IMR-90 (cell line): ENCODE results near the gene RYR2. TPM values are rescaled to one million over a fixed set of nuclear protein-coding genes. Genes with fewer than 3 reads are reported as not detected.

Source experiments
- ATAC-seq: fragments of 200-7000 bp; cut with Tn5 transposase; 2 replicates; pipeline ENCODE4 v1.9.1; 2020; ENCODE audit warnings: low read depth, mild to moderate bottlenecking, moderate library complexity
- BruUV-seq: library from RNA; stranded (reverse); fragments of 400-500 nt; replicated peaks from 2 replicates; lab custom pipeline; 2021; lab: Mats Ljungman, UMichigan
- CTCF ChIA-PET: fragments of 300-600 bp; formaldehyde crosslinking; extraction: SDS; loops from one replicate; lab custom pipeline; 2021; ENCODE audit warnings: antibody characterized with exemption; lab: Yijun Ruan, JAX
- POLR2A ChIA-PET: fragments of 300-600 bp; sonication (Branson Sonifier 250); formaldehyde crosslinking; loops from one replicate; lab custom pipeline; 2022; ENCODE audit warnings: antibody characterized with exemption; ENCODE audit not compliant: unreplicated experiment; lab: Charles Lee
- DNase-seq: peaks from one replicate; pipeline ENCODE4 v3.0.0; 2013
- H2AFZ ChIP-seq: replicated peaks from 2 replicates; pipeline ENCODE3; 2013; ENCODE audit warnings: low read length, mild to moderate bottlenecking; ENCODE audit not compliant: poor library complexity
- H2AK5ac ChIP-seq: 2 replicates; pipeline ENCODE4 v1.6.1; 2013; ENCODE audit warnings: low read depth, low read length, inconsistent platforms
- H2AK9ac ChIP-seq: replicated peaks from 2 replicates; pipeline ENCODE3; 2013; ENCODE audit warnings: mild to moderate bottlenecking, low read depth, low read length, moderate library complexity; ENCODE audit not compliant: poor library complexity
- H2BK120ac ChIP-seq: 2 replicates; pipeline ENCODE4 v1.6.1; 2013; ENCODE audit warnings: low read depth, low read length, inconsistent platforms
- H2BK15ac ChIP-seq: 3 replicates; pipeline ENCODE4 v1.6.1; 2013; ENCODE audit warnings: low read depth, low read length, inconsistent platforms
- H2BK20ac ChIP-seq: 2 replicates; pipeline ENCODE4 v1.6.1; 2013; ENCODE audit warnings: low read depth, mild to moderate bottlenecking, inconsistent platforms, low read length, moderate library complexity
- H2BK5ac ChIP-seq: 2 replicates; pipeline ENCODE4 v1.6.1; 2013; ENCODE audit warnings: mild to moderate bottlenecking, low read depth, low read length, inconsistent platforms; ENCODE audit not compliant: poor library complexity, severe bottlenecking
- H3K14ac ChIP-seq: replicated peaks from 2 replicates; pipeline ENCODE4 v1.6.1; 2013; ENCODE audit warnings: low read depth, low read length, inconsistent platforms
- H3K18ac ChIP-seq: 2 replicates; pipeline ENCODE4 v1.6.1; 2013; ENCODE audit warnings: low read depth, low read length, control low read depth
- H3K23ac ChIP-seq: 2 replicates; pipeline ENCODE4 v1.6.1; 2013; ENCODE audit warnings: low read depth, low read length, inconsistent platforms
- H3K27ac ChIP-seq: 2 replicates; pipeline ENCODE4 v1.5.1; 2013; ENCODE audit warnings: mild to moderate bottlenecking, control low read depth, low read length; ENCODE audit not compliant: insufficient read depth
- H3K27me3 ChIP-seq: 2 replicates; pipeline ENCODE4 v1.6.1; 2013; ENCODE audit warnings: low read length; ENCODE audit not compliant: control insufficient read depth, insufficient read depth
- H3K36me3 ChIP-seq: 2 replicates; pipeline ENCODE4 v1.6.1; 2013; ENCODE audit warnings: low read length, mixed read lengths; ENCODE audit not compliant: control insufficient read depth, insufficient read depth
- H3K4ac ChIP-seq: 2 replicates; pipeline ENCODE4 v1.6.1; 2013; ENCODE audit warnings: low read depth, low read length, inconsistent platforms
- H3K4me1 ChIP-seq: 2 replicates; pipeline ENCODE4 v1.6.1; 2013; ENCODE audit warnings: low read length, mixed read lengths; ENCODE audit not compliant: control insufficient read depth, insufficient read depth
- H3K4me2 ChIP-seq: 2 replicates; pipeline ENCODE4 v1.6.1; 2013; ENCODE audit warnings: low read depth, mild to moderate bottlenecking, control low read depth, low read length, moderate library complexity
- H3K4me3 ChIP-seq: 2 replicates; pipeline ENCODE4 v1.5.1; 2013; ENCODE audit warnings: low read depth, mild to moderate bottlenecking, control low read depth, low read length, moderate library complexity; ENCODE audit not compliant: insufficient read depth
- H3K56ac ChIP-seq: 2 replicates; pipeline ENCODE4 v1.6.1; 2013; ENCODE audit warnings: low read length, inconsistent platforms; ENCODE audit not compliant: insufficient read depth; ENCODE audit errors: extremely low read depth
- H3K79me1 ChIP-seq, 2 experiments: 2 replicates each; pipeline ENCODE4 v1.6.1; 2013; ENCODE audit warnings: low read length in 2 of 2, inconsistent platforms in 1 of 2, low read depth in 1 of 2
- H3K9ac ChIP-seq: 2 replicates; pipeline ENCODE4 v1.6.1; 2013; ENCODE audit warnings: low read depth, low read length, control low read depth
- H3K9me1 ChIP-seq: 2 replicates; pipeline ENCODE4 v1.6.1; 2013; ENCODE audit warnings: low read length, inconsistent platforms; ENCODE audit not compliant: insufficient read depth
- H3K9me3 ChIP-seq: 2 replicates; pipeline ENCODE4 v1.6.1; 2013; ENCODE audit warnings: low read length; ENCODE audit not compliant: control insufficient read depth, insufficient read depth
- H4K20me1 ChIP-seq: 2 replicates; pipeline ENCODE4 v1.6.1; 2013; ENCODE audit warnings: low read length, inconsistent platforms; ENCODE audit not compliant: insufficient read depth
- H4K5ac ChIP-seq: 2 replicates; pipeline ENCODE4 v1.6.1; 2013; ENCODE audit warnings: mild to moderate bottlenecking, low read depth, low read length, control low read depth
- H4K8ac ChIP-seq, 2 experiments: 2 replicates each; pipeline ENCODE4 v1.6.1; 2013; ENCODE audit warnings: low read depth in 2 of 2, low read length in 2 of 2, control low read depth in 1 of 2, inconsistent platforms in 1 of 2
- H4K91ac ChIP-seq: 2 replicates; pipeline ENCODE4 v1.6.1; 2013; ENCODE audit warnings: low read depth, low read length, inconsistent platforms; ENCODE audit not compliant: insufficient read depth
- BHLHE40 ChIP-seq: fragments of 150-350 bp; IDR thresholded peaks from 2 replicates; pipeline ENCODE4 v1.6.1; 2016; ENCODE audit warnings: mild to moderate bottlenecking, low read depth, low read length
- CEBPB ChIP-seq: IDR thresholded peaks from 2 replicates; pipeline ENCODE4 v1.6.1; 2012; ENCODE audit warnings: low read depth, low read length, improper control_type of control experiment
- CHD1 ChIP-seq: IDR thresholded peaks from 2 replicates; pipeline ENCODE4 v1.6.1; 2012; ENCODE audit warnings: low read depth, low read length, improper control_type of control experiment
- CTCF ChIP-seq: conservative IDR thresholded peaks from 2 replicates; pipeline ENCODE4 v1.5.1; 2012; ENCODE audit warnings: mild to moderate bottlenecking, low read depth, low read length, improper control_type of control experiment
- ELK1 ChIP-seq: fragments of 150-350 bp; IDR thresholded peaks from 2 replicates; pipeline ENCODE4 v1.6.1; 2016; ENCODE audit warnings: low read depth, mild to moderate bottlenecking, low read length, moderate library complexity, borderline replicate concordance
- FOS ChIP-seq: fragments of 150-350 bp; IDR thresholded peaks from 2 replicates; pipeline ENCODE4 v1.6.1; 2016; ENCODE audit warnings: low read depth, low read length
- MAFK ChIP-seq: IDR thresholded peaks from 2 replicates; pipeline ENCODE4 v1.6.1; 2012; ENCODE audit warnings: low read depth, low read length, improper control_type of control experiment
- MAZ ChIP-seq: IDR thresholded peaks from 2 replicates; pipeline ENCODE4 v1.6.1; 2012; ENCODE audit warnings: low read depth, mild to moderate bottlenecking, low read length, improper control_type of control experiment, moderate library complexity, borderline replicate concordance
- MXI1 ChIP-seq: IDR thresholded peaks from 2 replicates; pipeline ENCODE4 v1.6.1; 2012; ENCODE audit warnings: low read depth, mild to moderate bottlenecking, low read length, moderate library complexity, borderline replicate concordance
- POLR2A ChIP-seq: IDR thresholded peaks from 2 replicates; pipeline ENCODE4 v1.6.1; 2012; ENCODE audit warnings: mild to moderate bottlenecking, low read depth, low read length
- RFX5 ChIP-seq: IDR thresholded peaks from 2 replicates; pipeline ENCODE4 v1.8.0; 2012; ENCODE audit warnings: low read depth, mild to moderate bottlenecking, low read length, moderate library complexity
- SMC3 ChIP-seq: fragments of 150-350 bp; IDR thresholded peaks from 2 replicates; pipeline ENCODE4 v1.6.1; 2016; ENCODE audit warnings: low read depth, mild to moderate bottlenecking, antibody characterized with exemption, low read length, moderate library complexity
- USF2 ChIP-seq: fragments of 150-350 bp; IDR thresholded peaks from 2 replicates; pipeline ENCODE4 v1.6.1; 2017; ENCODE audit warnings: mild to moderate bottlenecking, antibody characterized with exemption, low read length, low read depth
- WGBS, 2 experiments: methylation state at CpG; one replicate each; pipeline versions ENCODE4 v1.1.5 to v1.1.7; 2013; ENCODE audit warnings: missing lambda C conversion rate in 2 of 2; ENCODE audit not compliant: insufficient read length in 1 of 2; ENCODE audit errors: extremely low coverage in 2 of 2; 5-methylcytosine and 5-hydroxymethylcytosine counted together
- dilution Hi-C: fragments of 300-500 bp; cut with HindIII; formaldehyde crosslinking; loops from one replicate; pipeline ENCODE4 v1.14.3; 2018; ENCODE audit warnings: low sequenced_read_pairs; ENCODE audit not compliant: unreplicated experiment
- in situ Hi-C: fragments of 300-500 bp; cut with MboI; formaldehyde crosslinking; loops from 3 replicates; pipeline ENCODE4 v1.14.3; 2019; ENCODE audit warnings: low sequenced_read_pairs, inconsistent platforms, mixed read lengths
- intact Hi-C: fragments of 100-400 bp; cut with micrococcal nuclease; formaldehyde crosslinking; loops from 2 replicates; pipeline ENCODE4 v1.10.0; 2022
- polyA plus RNA-seq, 3 experiments: library from polyadenylated mRNA; depleted of rRNA; stranded (reverse); fragments of >200 nt; gene quantifications; 2 replicates each; pipeline ENCODE4 v1.2.3, GENCODE V29; 2012; ENCODE audit warnings: low replicate concordance in 1 of 3
- total RNA-seq: library from RNA; depleted of rRNA; stranded (reverse); fragments of >200 nt; gene quantifications from 2 replicates; pipeline ENCODE4 v1.2.3, GENCODE V29; 2012

Gene RYR2
- total and polyA plus RNA-seq, 2 of the 4 experiments (the other 2 are of a cell fraction): not detected

DNA sequence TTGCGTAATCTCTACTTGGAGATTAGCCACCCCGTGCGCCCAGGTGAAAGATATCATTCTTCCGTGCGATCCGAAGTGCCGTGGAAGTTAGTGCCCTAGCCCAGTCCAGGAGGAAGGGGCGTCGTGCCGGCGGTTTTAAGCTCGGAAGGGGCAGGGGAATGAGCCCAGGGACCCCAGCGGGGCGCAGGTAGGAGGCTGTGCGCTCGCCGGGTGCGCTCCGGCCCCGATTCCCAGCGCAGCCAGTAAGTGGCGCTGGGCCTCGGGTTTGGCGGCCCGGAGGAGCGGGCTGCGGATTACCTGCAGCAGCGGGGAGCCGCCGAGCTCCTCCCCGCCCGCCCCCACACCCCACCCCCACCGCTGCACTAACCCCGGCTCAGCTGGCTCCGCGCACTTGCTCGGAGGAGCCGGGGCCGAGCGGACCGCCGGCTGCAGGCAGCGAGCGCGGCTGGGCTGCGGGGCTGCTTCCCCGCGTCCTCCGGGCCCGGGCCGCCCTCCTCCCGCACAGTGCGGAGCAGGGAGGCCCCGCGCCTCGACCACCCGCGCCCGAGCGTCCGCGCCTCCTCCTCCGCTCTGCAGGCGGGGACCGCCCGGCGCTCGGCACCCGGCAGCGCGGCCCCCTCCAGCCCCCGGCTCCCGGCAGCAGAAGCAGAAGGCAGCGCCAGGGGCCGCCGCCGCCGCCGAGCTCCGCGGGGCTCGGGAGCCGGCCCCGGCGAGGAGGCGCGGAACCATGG is at the start of gene RYR2 (continued):
- TF ChIP-seq CHD1 (no peak), RFX5 (no peak), FOS (no peak)

DNA sequence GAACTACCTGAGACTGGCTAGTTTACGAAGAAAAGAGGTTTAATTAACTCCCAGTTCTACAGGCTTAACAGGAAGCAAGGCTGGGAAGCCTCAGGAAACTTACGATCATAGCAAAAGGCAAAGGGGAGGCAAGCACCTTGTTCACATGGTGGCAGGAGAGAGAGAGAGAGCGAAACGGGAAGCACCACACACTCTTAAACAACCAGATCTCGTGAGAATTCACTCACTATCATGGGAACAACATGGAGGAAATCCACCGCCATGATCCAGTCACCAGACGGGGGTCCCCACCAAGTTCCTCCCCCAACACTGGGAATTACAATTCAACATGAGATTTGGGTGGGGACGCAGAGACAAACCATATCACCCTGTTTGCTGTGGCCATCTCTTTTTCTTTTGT is 49.5 kb upstream of the RYR2 start:
- Histone ChIP-seq H3K56ac (no peak overlapping the region), H3K27me3 (no peaks in the 10 kb centered on the region), H3K79me1 (no peaks in the 10 kb centered on the region), H3K9me3 (peaks cover 22% of the 10 kb centered on the region), H3K9ac (no peak overlapping the region), H2AK5ac (no peak overlapping the region), H3K4me2 (no peak overlapping the region), H3K4ac (no peak overlapping the region), H2AK9ac (no peak overlapping the region), H4K8ac (no peak overlapping the region), H2BK120ac (no peak overlapping the region), H3K4me3 (no peak overlapping the region), H4K5ac (no peak overlapping the region), H4K20me1 (no peaks in the 10 kb centered on the region), H3K9me1 (no peaks in the 10 kb centered on the region), H2BK20ac (no peak overlapping the region), H2AFZ (no peak overlapping the region), H2BK15ac (no peak overlapping the region), H3K23ac (no peak overlapping the region), H3K36me3 (no peaks in the 10 kb centered on the region), H3K27ac (no peak overlapping the region), H4K91ac (no peak overlapping the region), H3K14ac (no peak overlapping the region), H3K4me1 (no peaks in the 10 kb centered on the region), H2BK5ac (no peak overlapping the region), H3K18ac (no peak overlapping the region)
- no peak for ATAC-seq
- 7% methylated on average over 3 of the region's 8 CpGs; no CpG with 5 or more reads in 1 of the 2 experiments for WGBS, 2 experiments
- in situ Hi-C loops (no loop called here), dilution Hi-C loops (no loop called here), intact Hi-C loops (no loop called here)
- no peak for DNase-seq
- ChIA-PET POLR2A (no interaction called here), CTCF (interaction anchor here (0.5 kb wide), 1 partner anchor 200 kb away, joined by 3 read pairs; no protein-coding TSS in a partner anchor)
- no TSS peak for BruUV-seq
- TF ChIP-seq CTCF: no peak
- no peak for TF ChIP-seq CEBPB
- no peak for TF ChIP-seq USF2
- no peak for TF ChIP-seq MXI1
- no peak for TF ChIP-seq BHLHE40
- no peak for TF ChIP-seq CHD1
- no peak for TF ChIP-seq FOS
- TF ChIP-seq RFX5: no peak
- no peak for TF ChIP-seq POLR2A
- no peak for TF ChIP-seq SMC3
- no peak for TF ChIP-seq ELK1
- no peak for TF ChIP-seq MAFK
- TF ChIP-seq MAZ: no peak
